ENCODE data around the gene RDH13.
A peak's percentile ranks its signal among the peaks of the same experiment; 100 is the strongest.

The RDH13 gene

GRCh38 chr19:55080121-55080967 lies 17.4 kb upstream of the RDH13 start (continued):
- no peak for TF ChIP-seq BCL6B (tag by site-specific recombination; IDR thresholded peaks at IDR 0.05)
- TF ChIP-seq ZBTB8A (tag by site-specific recombination; IDR thresholded peaks at IDR 0.05) = no peak
- peak; percentile 83; the same call in 1 of the 2 replicates for TF ChIP-seq KLF7 (tag by site-specific recombination; IDR thresholded peaks at IDR 0.05; ENCODE audit: borderline replicate concordance)
- peak; percentile 43; the same call in 1 of the 2 replicates for TF ChIP-seq GLIS2 (tag by site-specific recombination; IDR thresholded peaks at IDR 0.05)
- TF ChIP-seq ZNF629 (tag by site-specific recombination; IDR thresholded peaks at IDR 0.05) = no peak
- no peak for TF ChIP-seq ZFP37 (tag by site-specific recombination; IDR thresholded peaks at IDR 0.05)
- TF ChIP-seq ZNF561 (tag by site-specific recombination; IDR thresholded peaks at IDR 0.05; ENCODE audit: borderline replicate concordance) = no peak
- 0 out of 2 replicates have a peak, but pooled peaks have one; percentile 11 for TF ChIP-seq ZNF76 (tag by site-specific recombination; IDR thresholded peaks at IDR 0.05; ENCODE audit: borderline replicate concordance, low read depth)
- peak; percentile 49; the same call in 1 of the 2 replicates for TF ChIP-seq PATZ1 (tag by site-specific recombination; IDR thresholded peaks at IDR 0.05)
- no peak for TF ChIP-seq HOXC10 (CRISPR knock-in tag; IDR thresholded peaks at IDR 0.05)
- no peak for TF ChIP-seq ZNF155 (tag by site-specific recombination; IDR thresholded peaks at IDR 0.05)
- peak; percentile 67 for TF ChIP-seq SP3 (tag by site-specific recombination; IDR thresholded peaks at IDR 0.05)
- no peak for TF ChIP-seq ZNF571 (tag by site-specific recombination; IDR thresholded peaks at IDR 0.05)
- no peak for TF ChIP-seq ZBTB1 (tag by site-specific recombination; IDR thresholded peaks at IDR 0.05)
- no peak for TF ChIP-seq ZNF600 (tag by site-specific recombination; IDR thresholded peaks at IDR 0.05)
- TF ChIP-seq ZNF776 (tag by site-specific recombination; IDR thresholded peaks at IDR 0.05; ENCODE audit: borderline replicate concordance) = no peak
- no peak for TF ChIP-seq ZNF132 (tag by site-specific recombination; IDR thresholded peaks at IDR 0.05; ENCODE audit: borderline replicate concordance)
- no peak for TF ChIP-seq ZNF514 (tag by site-specific recombination; IDR thresholded peaks at IDR 0.05)
- no peak for TF ChIP-seq ZNF239 (tag by site-specific recombination; IDR thresholded peaks at IDR 0.05)
- peak; percentile 46 for TF ChIP-seq ZBTB26 (tag by site-specific recombination; optimal IDR thresholded peaks at IDR 0.05)

GRCh38 chr19:55079400-55080038 lies 16.6 kb upstream of the RDH13 start:
- no peaks in the 10 kb centered on the region for H3K9me3 ChIP-seq (ENCODE audit: control insufficient read depth, insufficient read depth, low read depth, low read length)
- TF ChIP-seq ZNF23 (tag by site-specific recombination; IDR thresholded peaks at IDR 0.05; ENCODE audit: borderline replicate concordance) = no peak
- TF ChIP-seq ZNF391 (tag by site-specific recombination; IDR thresholded peaks at IDR 0.05; ENCODE audit: borderline replicate concordance, low read depth) = peak; percentile 88; the same call in 1 of the 2 replicates
- TF ChIP-seq ZNF580 (tag by site-specific recombination; IDR thresholded peaks at IDR 0.05) = peak; percentile 41; the same call in 1 of the 2 replicates
- no peak overlapping the region for H3K4me3 ChIP-seq (ENCODE audit: low read depth, low read length)
- ChIA-PET POLR2A (interaction anchor here (0.5 to 1.5 kb wide), 4 partner anchors 38 to 305 kb away, joined by 3 to 5 read pairs (median 4); partner anchors contain the start of gene PPP1R12C), CTCF (interaction anchor here (0.6 to 1.0 kb wide), 3 partner anchors 80 to 752 kb away, joined by 3 to 4 read pairs (median 3); no protein-coding TSS in a partner anchor)
- no peak overlapping the region for H3K27ac ChIP-seq (ENCODE audit: extremely low read depth, low read depth, low read length)
- H3K36me3 ChIP-seq (ENCODE audit: control insufficient read depth in 2 of 2, insufficient read depth in 1 of 2, low read length in 2 of 2) = no peaks in the 10 kb centered on the region
- H3K4me1 ChIP-seq (ENCODE audit: control insufficient read depth, insufficient read depth, low read length) = no peaks in the 10 kb centered on the region
